Left colon (tissue), 2 donors: ENCODE measurements around the gene SEZ6L. TPM values are rescaled to one million over a fixed set of nuclear protein-coding genes. Genes with fewer than 3 reads are reported as not detected.

Source experiments
- ATAC-seq: fragments of 200-7000 bp; cut with Tn5 transposase; one replicate; pipeline ENCODE4 v1.9.1; 2020; ENCODE audit warnings: mild to moderate bottlenecking, moderate library complexity
- DNase-seq, 2 donors: peaks; one replicate each; pipeline ENCODE4 v3.0.0-alpha.2; 2020
- intact Hi-C, 2 donors: fragments of 100-400 bp; cut with DNase I in 1 of 2; cut with micrococcal nuclease in 1 of 2; formaldehyde crosslinking; loops; one replicate each; pipeline versions ENCODE4 v1.11.2 to v1.14.0; 2022; cut with DNase I, micrococcal nuclease
- long read RNA-seq: library from polyadenylated mRNA; unstranded; transcript quantifications from one replicate; pipeline ENCODE4 v2.0.0, GENCODE V29; 2021
- total RNA-seq, 2 donors: library from RNA; stranded (reverse); fragmentation: NEBNext Ultra II Directional; extraction: Animal tissue kit (Norgen Biotek cat#: 25700); gene quantifications; one replicate each; pipeline ENCODE4 v1.2.1, GENCODE V29; 2021
- donor health status: DM: no; HTN: no; CAD: no.
- donor health status: DM: yes; HTN: yes; CAD: no.

The SEZ6L gene
- under 1 TPM; 0.08 to 0.09 TPM for total RNA-seq
- long read RNA-seq, partial matches to known transcripts = 1 of 1 reads
- long read RNA-seq, other reads (novel, unspliced or antisense) = 0 of 1 reads

DNA sequence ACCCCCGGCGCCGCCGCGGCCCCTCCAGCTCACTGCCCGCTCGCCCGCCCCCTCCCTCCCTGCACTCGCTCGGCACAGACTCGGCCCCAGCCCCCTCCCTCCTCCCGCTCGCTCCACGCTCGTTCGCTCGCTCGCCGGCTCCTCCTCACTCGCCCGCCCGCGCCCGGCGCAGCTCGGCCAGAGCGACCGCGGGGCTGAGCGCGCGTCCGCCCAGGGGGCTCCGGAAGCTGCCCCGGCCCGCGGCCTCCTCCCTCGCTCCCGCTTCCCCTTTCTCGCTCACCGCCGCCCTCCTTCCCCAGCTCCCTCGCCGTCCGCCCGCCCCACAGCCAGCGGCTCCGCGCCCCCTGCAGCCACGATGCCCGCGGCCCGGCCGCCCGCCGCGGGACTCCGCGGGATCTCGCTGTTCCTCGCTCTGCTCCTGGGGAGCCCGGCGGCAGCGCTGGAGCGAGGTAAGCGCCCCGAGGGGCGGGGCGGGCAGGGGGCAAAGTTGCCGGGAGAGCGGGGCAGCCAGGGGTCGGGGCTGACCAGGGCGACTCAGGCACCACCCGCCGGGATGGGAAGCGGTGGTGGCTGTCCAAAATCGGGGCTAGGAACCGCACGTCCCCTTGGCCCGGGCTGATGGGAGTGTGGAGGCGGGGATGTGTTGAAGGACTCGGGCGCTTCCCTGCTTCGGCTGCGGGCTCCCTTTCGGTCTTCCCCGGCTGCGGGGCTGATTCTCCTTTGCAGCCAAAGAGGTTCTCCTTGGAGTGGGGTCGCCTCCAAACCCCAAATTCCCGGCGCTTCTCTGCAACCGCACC, at the start of gene SEZ6L:
Gene SEZ6L, plus strand, starts transcription at position 148 of the 797 bp plus-strand sequence. Its CDS starts 208 bp downstream, at position 356.
- DNase-seq (peak in 1 of 2 donors; percentile 6), ATAC-seq (no peak)
- intact Hi-C loops = no loop called here

DNA sequence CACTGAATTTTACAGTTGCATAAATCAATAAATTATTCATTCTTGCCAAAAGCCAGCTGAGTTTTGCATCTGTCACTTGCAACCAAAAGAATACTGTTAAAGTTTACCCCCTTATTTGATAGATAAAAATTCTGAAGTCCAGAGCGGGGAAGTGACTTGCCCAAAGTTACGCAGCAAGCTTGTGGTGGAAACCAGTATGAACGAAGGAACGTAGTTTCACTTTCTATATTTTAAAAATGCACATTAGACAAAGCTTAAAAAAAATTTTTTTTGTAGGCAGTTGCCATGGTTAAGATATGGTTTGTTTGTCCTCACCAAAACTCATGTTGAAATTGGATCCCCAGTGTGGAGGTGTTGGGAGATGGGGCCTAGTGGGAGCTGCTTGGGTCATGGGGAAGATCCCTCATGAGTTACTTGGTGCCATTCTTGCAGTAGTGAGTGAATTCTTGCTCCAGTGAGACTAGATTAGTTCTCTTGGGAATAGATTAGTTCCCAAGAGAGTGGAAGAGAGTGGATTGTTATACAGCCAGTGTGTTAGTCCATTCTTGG, 46.3 kb upstream of the SEZ6L start:
- intact Hi-C loops = no loop called here
- ATAC-seq (no peak), DNase-seq (no peak)

DNA sequence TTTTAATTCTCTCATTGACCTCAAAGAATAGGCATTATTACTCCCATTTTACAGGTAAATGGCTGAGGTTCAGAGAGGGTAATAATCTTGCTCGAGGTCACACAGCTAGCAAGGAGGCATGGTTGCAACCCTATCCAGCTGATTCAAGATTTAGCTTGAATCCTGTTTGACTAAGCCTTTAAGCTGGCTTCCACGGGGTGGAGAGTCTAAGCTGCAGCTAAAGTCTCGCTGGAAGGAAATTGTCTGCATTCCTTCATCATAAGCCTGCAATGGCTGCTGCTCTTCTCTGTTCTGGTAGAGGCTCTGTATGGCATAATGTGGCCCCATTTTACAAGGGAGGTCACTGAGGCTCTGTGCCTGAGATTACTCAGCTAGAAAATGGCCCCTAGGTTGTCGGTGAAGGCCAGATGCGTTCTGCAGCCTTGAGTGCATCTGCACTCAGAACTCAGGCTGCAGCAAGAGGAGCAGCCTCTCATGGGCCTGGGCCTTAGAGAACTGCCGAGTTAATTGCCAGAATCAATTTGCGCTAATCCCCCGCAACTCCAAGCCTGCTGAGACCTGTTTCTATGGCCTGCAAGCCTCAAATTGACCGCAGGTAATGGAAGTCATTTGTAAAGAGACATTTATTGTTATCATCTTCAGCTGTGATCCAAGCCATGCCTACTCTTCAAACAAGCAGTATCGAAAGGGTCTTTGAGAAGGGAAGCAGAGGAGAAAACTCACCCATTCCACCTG, 44.1 kb upstream of the SEZ6L start:
- ATAC-seq = no peak
- intact Hi-C loops = no loop called here
- no peak for DNase-seq

DNA sequence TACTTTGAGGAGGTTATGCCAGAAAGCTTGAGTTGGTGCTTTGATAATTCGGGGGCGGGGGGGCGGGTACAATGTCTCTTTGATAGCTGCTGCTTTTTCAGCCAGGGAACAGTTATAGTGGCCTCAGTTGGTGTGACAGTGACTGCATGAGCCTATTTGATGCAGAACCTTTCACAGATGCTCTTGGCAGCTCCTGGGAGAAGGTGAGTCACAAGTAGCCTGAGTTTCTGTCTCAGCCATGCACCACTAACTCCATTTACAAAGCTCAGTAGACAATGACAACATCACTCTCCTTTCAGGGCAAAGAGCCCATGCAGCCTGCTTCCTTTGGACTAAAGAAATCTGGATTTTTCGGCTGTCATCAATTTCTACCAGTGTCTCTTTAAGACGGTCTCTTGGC, 42.1 kb upstream of the SEZ6L start:
- intact Hi-C loops = no loop called here
- ATAC-seq (no peak), DNase-seq (no peak)

DNA sequence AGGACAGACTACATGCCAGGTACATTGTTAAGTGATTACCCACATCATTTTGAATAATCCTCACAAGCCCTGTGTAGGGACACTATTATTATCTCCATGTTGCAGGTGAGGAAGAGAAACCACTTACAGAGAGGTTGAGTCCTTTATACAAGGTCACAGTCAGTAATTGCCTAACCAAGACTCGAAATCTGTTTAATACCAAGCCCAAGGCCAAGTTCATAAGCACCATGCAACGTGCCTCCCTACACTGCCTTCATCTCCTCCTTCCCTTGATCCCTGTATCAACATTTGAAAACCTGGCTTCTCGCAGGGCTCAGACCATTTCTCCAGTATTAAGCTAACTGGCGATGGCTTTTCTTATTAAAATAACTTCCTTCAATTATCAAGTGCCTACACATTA, 41.7 kb upstream of the SEZ6L start:
- DNase-seq (no peak), ATAC-seq (no peak)
- intact Hi-C loops = no loop called here

DNA sequence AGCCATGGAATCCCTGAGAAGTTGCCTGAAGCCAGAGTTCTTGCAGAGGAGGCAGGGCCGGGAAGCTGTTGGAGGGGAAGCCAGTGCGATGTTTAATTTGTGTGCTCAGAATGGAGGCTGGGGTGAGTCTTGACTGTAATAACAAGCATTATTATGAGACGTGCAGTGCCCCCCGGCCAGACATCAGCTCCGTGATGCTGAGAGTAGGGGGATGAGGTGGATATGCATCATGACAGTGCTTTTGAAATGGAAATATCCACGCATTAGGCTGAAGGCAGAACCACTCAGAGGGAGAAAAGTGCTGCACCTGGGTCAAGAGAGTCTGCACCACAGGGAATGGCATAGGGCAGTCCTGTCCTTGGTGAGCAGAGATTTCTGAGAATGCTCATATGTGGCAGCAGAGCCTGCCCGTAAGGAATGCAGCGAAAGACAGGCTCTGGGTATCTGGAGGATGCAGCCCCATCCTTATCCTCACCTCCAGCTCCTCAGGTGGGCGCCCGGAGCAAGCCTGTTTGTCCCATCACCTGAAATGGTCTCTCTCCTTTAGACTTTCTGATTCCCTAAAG, 37.6 kb upstream of the SEZ6L start:
- DNase-seq = no peak

DNA sequence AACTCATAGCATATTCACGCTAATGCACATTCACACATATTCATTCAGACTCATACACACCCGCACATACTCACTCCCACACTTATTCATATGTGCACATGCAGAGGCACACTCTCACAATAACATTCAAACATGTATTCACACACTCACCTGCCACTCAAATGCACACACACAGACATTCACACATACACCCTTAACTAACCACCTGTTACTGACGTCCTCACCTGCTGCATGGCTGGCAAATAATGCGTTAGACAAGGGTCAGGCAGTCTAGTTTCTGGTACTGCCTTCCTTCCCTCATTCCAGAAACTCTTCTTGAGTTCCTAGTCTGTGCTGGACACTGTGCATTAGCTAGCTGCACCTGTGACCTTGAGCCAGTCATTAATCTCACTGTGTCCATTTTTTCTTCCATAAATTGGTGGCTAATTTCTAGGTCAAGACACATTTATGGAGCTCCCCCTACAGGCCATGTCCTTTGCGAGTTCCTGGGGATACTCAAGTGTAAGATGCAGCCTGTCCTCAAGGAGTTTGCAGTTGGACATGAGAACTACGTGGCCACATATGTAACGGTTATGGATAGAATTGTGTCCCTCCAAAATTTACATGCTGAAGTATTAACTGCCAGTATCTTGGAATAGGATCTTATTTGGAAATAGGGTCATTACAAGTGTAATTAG, 34.5 kb upstream of the SEZ6L start:
- intact Hi-C loops = no loop called here
- DNase-seq = no peak
- no peak for ATAC-seq

More for the DNA sequence above, 37.6 kb upstream of the SEZ6L start:
- intact Hi-C loops = no loop called here
- ATAC-seq = no peak

DNA sequence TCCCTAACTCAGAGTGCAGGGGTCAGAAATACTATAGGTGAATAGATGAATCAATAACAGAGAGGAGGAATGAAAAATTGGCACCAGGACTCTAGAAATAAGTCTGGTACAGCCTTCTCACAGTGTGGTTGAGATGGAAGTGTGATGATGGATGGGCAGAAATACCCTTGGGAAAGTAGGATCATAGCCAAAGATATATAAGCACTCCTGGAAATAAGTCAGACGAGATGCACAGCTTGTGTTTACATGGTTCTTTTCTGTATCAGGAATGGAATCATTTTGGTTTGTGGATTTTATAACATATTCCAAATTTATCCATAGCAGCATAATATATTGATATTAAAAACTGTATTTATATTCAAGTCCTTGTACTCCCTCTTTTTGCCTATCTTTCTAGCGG, 33.5 kb upstream of the SEZ6L start:
- intact Hi-C loops = no loop called here
- no peak for DNase-seq
- ATAC-seq = no peak

DNA sequence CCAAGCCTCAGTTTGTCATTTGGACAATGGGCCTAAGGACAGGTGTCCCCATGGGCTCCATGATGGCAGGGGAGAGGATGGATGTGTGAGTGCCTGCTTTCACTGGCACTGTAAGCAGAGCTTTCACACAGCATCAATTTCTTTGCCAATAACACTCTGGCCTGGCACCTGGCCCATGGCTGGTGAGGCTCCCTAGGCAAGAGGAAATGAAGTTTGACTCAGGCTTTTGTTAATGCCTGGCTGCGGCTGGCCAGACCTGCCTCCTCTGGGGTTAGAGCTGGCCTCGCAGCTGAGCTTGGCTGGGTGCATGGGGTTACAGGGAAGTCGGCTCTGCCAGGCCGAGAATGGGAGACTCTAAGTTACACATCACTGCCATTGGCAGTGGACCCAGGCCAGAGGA, 30.0 kb upstream of the SEZ6L start:
- ATAC-seq (no peak), DNase-seq (no peak)
- intact Hi-C loops = no loop called here

DNA sequence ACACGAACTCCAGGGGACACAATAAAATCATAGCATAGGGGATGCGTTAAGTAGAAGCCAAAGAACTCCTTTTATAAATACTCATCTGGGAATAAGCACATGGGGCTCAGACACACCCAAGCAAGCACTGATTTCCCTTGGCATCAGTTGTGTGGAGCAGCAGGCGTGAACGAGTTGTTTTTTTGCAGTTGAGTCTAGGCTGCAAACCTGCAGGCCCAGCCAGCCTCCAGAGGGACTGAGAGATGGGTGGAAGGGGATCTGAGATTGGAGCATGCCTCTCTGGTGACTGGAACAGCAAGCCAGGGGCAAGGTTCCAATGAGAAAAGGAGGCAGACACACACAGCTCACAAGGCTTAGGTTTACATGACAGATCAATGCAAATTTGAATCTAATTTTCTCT, 27.4 kb upstream of the SEZ6L start:
- ATAC-seq = no peak
- intact Hi-C loops = no loop called here
- DNase-seq = no peak

DNA sequence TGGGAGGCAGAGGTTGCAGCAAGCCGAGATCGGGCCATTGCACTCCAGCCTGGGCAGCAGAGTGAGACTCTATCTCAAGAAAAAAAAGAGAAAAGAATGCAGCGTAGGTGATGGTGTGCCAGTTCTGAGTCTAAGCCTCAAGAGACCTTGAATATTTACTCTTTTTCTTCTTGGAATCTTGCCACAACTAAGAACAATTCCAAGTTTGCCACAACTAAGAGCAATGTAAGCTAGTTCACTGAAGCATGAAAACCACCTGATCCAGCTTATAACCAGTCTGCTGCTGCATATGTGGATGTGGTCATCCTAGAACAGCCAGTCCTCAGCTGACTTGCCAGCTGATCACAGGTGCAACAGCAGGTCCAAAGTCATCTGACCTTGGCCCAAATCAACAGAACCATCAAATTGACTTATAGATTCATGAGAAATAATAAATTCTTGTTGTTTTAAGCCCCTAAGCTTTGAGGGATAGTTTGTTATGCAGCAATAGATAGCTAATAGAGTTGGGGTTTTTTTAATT, 25.4 kb upstream of the SEZ6L start:
- intact Hi-C loops = no loop called here
- ATAC-seq = no peak
- DNase-seq = no peak

DNA sequence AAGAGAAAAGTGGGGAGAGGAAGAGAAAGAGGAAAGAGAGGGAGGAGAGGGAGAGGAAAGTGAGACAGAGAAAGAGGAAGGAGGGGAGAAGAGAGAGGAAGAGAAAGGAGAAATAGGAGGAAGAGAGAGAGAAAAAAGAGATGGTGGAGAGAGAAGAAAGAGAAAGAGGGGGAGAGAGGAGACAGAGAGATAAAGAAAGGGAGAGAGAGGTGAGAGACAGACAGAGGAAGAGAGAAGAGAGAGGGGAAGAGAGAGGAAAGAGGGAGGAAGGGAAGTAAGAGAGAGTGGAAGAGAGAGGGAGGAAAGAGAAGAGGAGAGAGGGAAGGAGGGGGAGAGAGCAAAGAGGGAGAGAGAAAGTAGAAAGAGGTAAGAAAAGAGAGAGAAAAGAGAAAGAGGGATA, 9.4 kb upstream of the SEZ6L start:
- DNase-seq (no peak), ATAC-seq (no peak)
- intact Hi-C loops = no loop called here

DNA sequence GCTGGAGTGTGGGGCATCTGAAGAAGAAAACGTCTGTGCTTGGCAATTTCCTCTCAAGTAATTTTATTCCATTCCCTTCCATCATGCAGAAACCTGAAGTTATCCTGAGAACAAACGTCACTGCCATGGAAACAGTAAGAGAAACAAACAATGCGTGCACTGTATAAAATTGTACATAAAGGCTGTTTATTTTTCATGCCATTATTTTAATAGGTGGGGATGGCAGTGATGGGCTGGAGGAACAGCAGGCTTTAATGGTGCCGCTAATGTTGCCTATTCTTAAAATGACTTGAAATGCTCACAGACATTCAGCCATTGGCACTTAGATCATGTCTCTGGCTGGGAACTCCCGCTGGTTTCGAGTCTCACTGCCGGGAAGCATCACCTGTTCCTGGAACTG, 7.5 kb upstream of the SEZ6L start:
- intact Hi-C loops = no loop called here
- ATAC-seq (no peak), DNase-seq (no peak)

DNA sequence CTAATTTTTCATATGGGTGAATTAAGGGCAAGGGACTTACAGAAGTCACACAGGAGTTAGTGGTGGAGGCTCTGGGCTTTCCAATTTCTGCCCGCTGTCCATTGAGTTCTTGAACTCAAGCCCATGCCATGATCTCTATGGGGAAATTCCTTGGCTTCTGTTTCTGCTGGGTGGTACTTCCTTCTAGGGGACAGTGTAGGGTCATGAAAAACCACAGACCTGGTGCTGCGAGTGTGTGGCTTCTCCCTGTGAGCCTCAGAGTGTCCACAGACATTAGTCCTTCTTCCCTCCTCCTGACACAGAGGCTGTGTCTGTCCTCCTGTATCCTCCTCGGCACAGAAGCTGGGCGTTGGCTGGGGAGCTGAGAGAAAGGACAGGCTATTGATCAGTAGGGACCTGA, 6.3 kb upstream of the SEZ6L start:
- ATAC-seq = no peak
- DNase-seq = no peak
- intact Hi-C loops = no loop called here

DNA sequence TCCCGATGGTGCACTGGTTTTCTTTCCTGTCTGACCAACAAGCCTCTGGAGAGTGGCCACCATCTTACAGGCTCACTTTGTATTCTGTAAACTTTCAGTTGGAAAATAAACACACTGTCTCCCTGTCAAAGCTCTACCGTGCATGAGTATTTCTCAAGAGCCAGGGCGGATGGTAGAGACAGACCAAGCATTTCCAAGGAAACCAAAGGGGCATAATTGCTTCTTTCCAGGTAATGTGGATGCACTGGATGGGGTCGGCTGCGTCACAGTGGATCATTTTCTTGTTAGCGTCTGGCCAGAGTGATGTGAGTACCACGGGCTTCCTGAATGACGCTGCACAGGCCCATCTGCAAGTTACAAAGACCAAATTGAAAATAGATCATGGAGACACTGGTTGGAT, 5.1 kb upstream of the SEZ6L start:
- ATAC-seq (no peak), DNase-seq (no peak)
- intact Hi-C loops = no loop called here

DNA sequence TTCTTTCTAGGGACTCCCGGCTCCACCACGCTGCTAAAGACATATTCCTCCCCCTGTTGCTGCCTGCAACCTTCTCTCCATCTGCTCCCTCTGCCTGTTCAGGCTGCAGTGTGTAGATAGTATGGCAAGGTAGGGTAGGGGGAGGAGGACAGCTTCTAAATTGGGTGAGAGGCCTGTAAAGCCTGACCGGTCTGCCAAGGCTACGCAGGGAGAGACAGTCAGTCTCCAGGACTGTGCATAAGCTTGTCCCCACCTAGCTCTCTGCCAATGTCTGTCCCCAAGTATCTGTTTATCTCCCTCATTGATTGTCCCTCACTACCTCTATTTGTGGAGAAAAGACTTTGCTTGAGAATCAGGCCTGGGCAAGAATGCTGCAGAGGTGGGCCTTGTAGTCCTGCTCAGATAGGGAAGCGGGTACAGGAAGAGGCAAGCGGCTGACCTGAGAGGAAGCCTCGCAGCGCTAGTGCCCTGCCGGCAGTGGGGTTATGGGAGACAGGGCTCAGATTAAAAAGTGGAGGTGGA, 871 bp upstream of the SEZ6L start:
- ATAC-seq (no peak), DNase-seq (no peak)
- intact Hi-C loops = no loop called here

DNA sequence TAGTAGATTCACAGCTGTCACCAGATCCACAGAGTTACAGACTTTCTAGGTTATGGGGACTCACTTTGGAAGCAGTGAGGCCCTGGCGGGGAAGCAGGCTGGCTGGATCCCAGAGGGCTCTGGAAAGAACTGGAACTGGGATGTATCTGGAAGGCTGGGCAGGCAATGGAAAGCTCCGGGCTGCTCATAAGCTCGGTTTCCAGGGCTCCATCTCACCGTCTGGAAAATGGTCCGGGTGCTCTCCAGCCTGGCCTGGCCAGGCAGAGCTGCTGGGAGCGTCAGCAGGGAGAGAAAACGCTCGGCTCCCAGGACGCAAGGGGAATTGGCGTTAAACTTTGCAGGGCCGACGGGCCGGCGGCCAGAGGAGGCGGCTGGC, 335 bp upstream of the SEZ6L start:
- no peak for ATAC-seq
- DNase-seq = no peak
- intact Hi-C loops = no loop called here

DNA sequence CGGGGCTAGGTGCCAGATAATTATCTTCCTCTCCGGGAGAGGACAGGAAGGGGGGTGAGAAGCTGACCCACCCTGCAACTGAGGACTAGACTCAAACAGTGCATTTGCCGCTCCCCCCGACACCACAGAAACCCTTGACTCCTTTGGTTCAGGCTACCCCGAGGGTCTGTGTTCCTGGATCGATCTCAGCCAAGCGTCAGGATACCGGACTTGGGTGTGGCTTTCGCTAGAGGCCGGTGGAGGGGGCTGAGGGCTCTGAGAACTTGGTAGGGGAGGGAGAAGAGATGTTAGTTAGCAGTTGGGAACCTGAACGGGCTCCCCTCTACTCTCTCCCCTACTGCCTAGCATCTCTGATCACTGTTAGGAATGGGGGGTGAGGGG, 840 bp downstream of the SEZ6L start:
- intact Hi-C loops = no loop called here

More for the DNA sequence above, 840 bp downstream of the SEZ6L start:
- ATAC-seq (no peak), DNase-seq (no peak)
